Natural killer cell (primary cell): Measurements from ENCODE around the gene ADAM19. TPM values are rescaled to one million over a fixed set of nuclear protein-coding genes. Genes with fewer than 3 reads are reported as not detected.

Source experiments
- ATAC-seq, 3 donors: fragments of 150-1000 bp in 2 of 3; fragments of 200-7000 bp in 1 of 3; cut with Tn5 transposase; 1 replicate in 1 of 3; 2 replicates in 2 of 3; pipeline ENCODE4 v1.10.0; 2021; ENCODE audit warnings: mild to moderate bottlenecking in 2 of 3, moderate library complexity in 2 of 3
- DNase-seq, 2 donors: peaks; one replicate each; pipeline versions ENCODE4 v3.0.0 to v3.0.0-alpha.2; 2013 to 2021; ENCODE audit warnings: mixed read lengths in 1 of 2
- H3K27ac ChIP-seq: one replicate; pipeline ENCODE4 v1.5.1; 2013; ENCODE audit warnings: mild to moderate bottlenecking, low read length
- H3K27me3 ChIP-seq: one replicate; pipeline ENCODE4 v1.6.1; 2013; ENCODE audit warnings: low read length; ENCODE audit not compliant: control insufficient read depth, insufficient read depth
- H3K36me3 ChIP-seq: one replicate; pipeline ENCODE4 v1.6.1; 2013; ENCODE audit warnings: low read length; ENCODE audit not compliant: control insufficient read depth, insufficient read depth
- H3K4me1 ChIP-seq: one replicate; pipeline ENCODE4 v1.6.1; 2013; ENCODE audit warnings: low read length; ENCODE audit not compliant: control insufficient read depth, insufficient read depth
- H3K4me3 ChIP-seq: one replicate; pipeline ENCODE4 v1.5.1; 2013; ENCODE audit warnings: low read length
- H3K9me3 ChIP-seq: one replicate; pipeline ENCODE4 v1.6.1; 2013; ENCODE audit warnings: low read length; ENCODE audit not compliant: control insufficient read depth, insufficient read depth
- H3K27ac Mint-ChIP-seq, 2 donors: one replicate each; pipeline ENCODE4 v1.8.0; 2022; ENCODE audit warnings: mild to moderate bottlenecking in 2 of 2, mixed read lengths in 2 of 2, moderate library complexity in 1 of 2
- H3K27me3 Mint-ChIP-seq, 2 donors: one replicate each; pipeline ENCODE4 v1.8.0; 2022; ENCODE audit warnings: low read depth in 2 of 2, mixed read lengths in 2 of 2
- H3K36me3 Mint-ChIP-seq: one replicate; pipeline ENCODE4 v1.8.0; 2022; ENCODE audit warnings: mixed read lengths
- H3K4me1 Mint-ChIP-seq, 2 donors: one replicate each; pipeline ENCODE4 v1.8.0; 2022; ENCODE audit warnings: mixed read lengths in 2 of 2
- H3K4me3 Mint-ChIP-seq: one replicate; pipeline ENCODE4 v1.8.0; 2022; ENCODE audit warnings: mild to moderate bottlenecking, moderate library complexity, mixed read lengths
- H3K9me3 Mint-ChIP-seq, 2 donors: one replicate each; pipeline ENCODE4 v1.8.0; 2022; ENCODE audit warnings: mixed read lengths in 2 of 2
- CTCF ChIP-seq: fragments of 200-600 bp; IDR thresholded peaks from one replicate; pipeline ENCODE4 v1.8.0; 2022; ENCODE audit warnings: antibody characterized with exemption
- WGBS: methylation state at CpG from one replicate; pipeline ENCODE4 v1.1.7; 2013; ENCODE audit warnings: missing lambda C conversion rate; ENCODE audit not compliant: insufficient coverage; 5-methylcytosine and 5-hydroxymethylcytosine counted together
- intact Hi-C: fragments of 100-400 bp; cut with micrococcal nuclease; formaldehyde crosslinking; loops from one replicate; pipeline ENCODE4 v1.14.2; 2022
- total RNA-seq, 4 donors: library from RNA; stranded (reverse); fragments of 120-200 nt in 1 of 4; gene quantifications; one replicate each; pipeline versions ENCODE4 v1.2.3 to v1.2.4, GENCODE V29; 2013 to 2022

Gene ADAM19
- total RNA-seq, 3 donors from 2014 or later (not counting 1 experiment from before 2014, with no cell fraction given), result 1.2 to 28.0 (median 4.7) TPM

- H3K4me3 ChIP-seq, result no peak overlapping the region
Measured at GRCh38 chr5:157544623-157544989, 31.0 kb downstream of the ADAM19 start.

GRCh38 chr5:157543825-157544622 is 31.6 kb downstream of the ADAM19 start:
- H3K27ac Mint-ChIP-seq, result no peak overlapping the region
- H3K36me3 Mint-ChIP-seq, result no peaks in the 10 kb centered on the region
- no peaks in the 10 kb centered on the region for H3K27me3 ChIP-seq
- ATAC-seq (no peak), DNase-seq (peak in 1 of 2 donors; percentile 39)
- WGBS, result 91% methylated on average over 10 of the region's 10 CpGs
- peak overlapping the region; percentile 36 for H3K27ac ChIP-seq
- no peaks in the 10 kb centered on the region for H3K27me3 Mint-ChIP-seq
- H3K4me3 ChIP-seq, result no peak overlapping the region
- H3K9me3 ChIP-seq, result no peaks in the 10 kb centered on the region
- H3K4me3 Mint-ChIP-seq, result no peak overlapping the region
- H3K36me3 ChIP-seq, result no peaks in the 10 kb centered on the region
- H3K9me3 Mint-ChIP-seq, result no peaks in the 10 kb centered on the region
- TF ChIP-seq CTCF, result no peak
- H3K4me1 Mint-ChIP-seq, result peaks cover 0 to 6% of the 10 kb centered on the region in 2 donors
- peaks cover 35% of the 10 kb centered on the region for H3K4me1 ChIP-seq
- intact Hi-C loops, result no loop called here

More at GRCh38 chr5:157544623-157544989, 31.0 kb downstream of the ADAM19 start:
- H3K9me3 Mint-ChIP-seq, result no peaks in the 10 kb centered on the region
- no peaks in the 10 kb centered on the region for H3K36me3 Mint-ChIP-seq
- H3K4me3 Mint-ChIP-seq, result no peak overlapping the region
- no peak overlapping the region for H3K27ac Mint-ChIP-seq
- DNase-seq, result peak in 1 of 2 donors; percentile 56
- WGBS, result 53% methylated on average over 7 of the region's 7 CpGs
- peak overlapping the region; percentile 36 for H3K27ac ChIP-seq
- H3K4me1 Mint-ChIP-seq, result peaks cover 0 to 6% of the 10 kb centered on the region in 2 donors
- H3K27me3 ChIP-seq, result no peaks in the 10 kb centered on the region
- no peaks in the 10 kb centered on the region for H3K36me3 ChIP-seq
- peaks cover 0 to 3% of the 10 kb centered on the region in 2 donors for H3K27me3 Mint-ChIP-seq
- ATAC-seq, result peak in 1 of 3 donors; percentile 64
- H3K4me1 ChIP-seq, result peaks cover 31% of the 10 kb centered on the region
- TF ChIP-seq CTCF, result no peak
- H3K9me3 ChIP-seq, result no peaks in the 10 kb centered on the region
- intact Hi-C loops, result no loop called here

GRCh38 chr5:157542282-157543000 is 33.1 kb downstream of the ADAM19 start:
- intact Hi-C loops, result no loop called here
- WGBS, result 95% methylated on average over 13 of the region's 14 CpGs
- Mint-ChIP-seq H3K36me3 (no peaks in the 10 kb centered on the region), H3K27ac (no peak overlapping the region), H3K27me3 (no peaks in the 10 kb centered on the region), H3K4me1 (peaks cover 0 to 6% of the 10 kb centered on the region in 2 donors), H3K4me3 (no peak overlapping the region), H3K9me3 (no peaks in the 10 kb centered on the region)
- Histone ChIP-seq H3K9me3 (no peaks in the 10 kb centered on the region), H3K27me3 (no peaks in the 10 kb centered on the region), H3K27ac (no peak overlapping the region), H3K4me1 (peaks cover 33% of the 10 kb centered on the region), H3K4me3 (no peak overlapping the region), H3K36me3 (no peaks in the 10 kb centered on the region)
- ATAC-seq (no peak), DNase-seq (no peak)
- TF ChIP-seq CTCF, result no peak
